Measurements from ENCODE around the gene DESI2. TPM values are rescaled to one million over a fixed set of nuclear protein-coding genes. Genes with fewer than 3 reads are reported as not detected.
A peak's percentile ranks its signal among the peaks of the same experiment; 100 is the strongest.

DESI2 gene
- total and polyA plus RNA-seq, 2 of the 8 experiments (the other 6 are each of a cell fraction or from before 2014, with no cell fraction given) = 54.0 to 110 TPM

- peak overlapping the region; percentile 76 to 89 (median 88) for H3K4me3 ChIP-seq (ENCODE audit: extremely low read depth in 1 of 4, insufficient read depth in 2 of 4, low read depth in 3 of 4, low read length in 4 of 4)
- H2BK5ac ChIP-seq (ENCODE audit: low read depth, low read length) = peak overlapping the region; percentile 30; the same call in 1 of the 2 replicates
- H3K79me1 ChIP-seq (ENCODE audit: low read depth, low read length) = peaks cover 3% of the 10 kb centered on the region; the same call in 1 of the 2 replicates
- peak overlapping the region; percentile 83; the same call in 1 of the 2 replicates for H4K8ac ChIP-seq (ENCODE audit: extremely low read depth, insufficient read depth, low read length)
- H3K56ac ChIP-seq (replicated peaks; ENCODE audit: insufficient read length, low read depth, low read length) = peak overlapping the region; percentile 55
- H3K23ac ChIP-seq (ENCODE audit: insufficient read length) = no peak overlapping the region
- H3K27me3 ChIP-seq (replicated peaks in 1 of 4; ENCODE audit: control insufficient read depth in 3 of 4, extremely low read depth in 1 of 4, insufficient read depth in 3 of 4, low read length in 3 of 4) = no peaks in the 10 kb centered on the region
- FAIRE-seq = no peak
- H3K4ac ChIP-seq (replicated peaks; ENCODE audit: insufficient read length, low read depth, low read length) = peak overlapping the region; percentile 30
- H4K91ac ChIP-seq (replicated peaks; ENCODE audit: insufficient read length, low read length) = peak overlapping the region; percentile 22
- H3K18ac ChIP-seq (ENCODE audit: extremely low read depth, low read length) = peak overlapping the region; percentile 26
- H3K9me3 ChIP-seq (ENCODE audit: insufficient read depth in 2 of 2, low read depth in 1 of 2, low read length in 1 of 2) = no peaks in the 10 kb centered on the region
- peaks cover 2% of the 10 kb centered on the region; the same call in 1 of the 2 replicates for H3K23me2 ChIP-seq (ENCODE audit: low read depth, low read length)
- H2BK120ac ChIP-seq (replicated peaks; ENCODE audit: low read depth, low read length) = no peak overlapping the region
- DNase-seq (ENCODE audit: low read depth in 1 of 2, low spot score in 2 of 2) = no peak
- no peak overlapping the region for H2AFZ ChIP-seq (ENCODE audit: low read length)
- peaks cover 0 to 15% (median 4%) of the 10 kb centered on the region in 4 experiments; a peak in 3 of 8 replicates for H3K36me3 ChIP-seq (ENCODE audit: control insufficient read depth in 2 of 4, insufficient read depth in 4 of 4, low read length in 3 of 4)
- CTCF ChIA-PET (ENCODE audit: partially characterized antibody) = interaction anchor here (0.9 to 4.4 kb wide), 3 partner anchors 11 to 49 kb away, joined by 4 to 20 read pairs (median 4); no protein-coding TSS in a partner anchor
- no peak overlapping the region for H4K5ac ChIP-seq (ENCODE audit: insufficient read length, low read depth, low read length)
- H3K79me2 ChIP-seq (ENCODE audit: control insufficient read depth in 1 of 2, insufficient read depth in 2 of 2, low read length in 2 of 2) = peaks cover 25 to 53% of the 10 kb centered on the region in 2 experiments
- no peak overlapping the region for H2BK15ac ChIP-seq (ENCODE audit: low read length)
- POLR2A ChIA-PET (ENCODE audit: partially characterized antibody) = interaction anchor here (0.7 to 1.4 kb wide), 11 partner anchors 8 to 192 kb away, joined by 3 to 6 read pairs (median 4); partner anchors contain the start of gene CATSPERE
- 2% methylated on average over 29 of the region's 34 CpGs; no CpG with 5 or more reads in 1 of the 2 experiments for WGBS, 2 experiments (ENCODE audit: extremely low coverage in 1 of 2, insufficient coverage in 1 of 2, insufficient read length in 1 of 2, insufficient replicate concordance in 2 of 2, low coverage in 1 of 2, low lambda C conversion rate in 2 of 2, missing lambda C conversion rate in 1 of 2)
- 0 out of 2 replicates have a peak, but pooled peaks have one; percentile 5 for TF ChIP-seq PHF8 (conservative IDR thresholded peaks at IDR 0.05; ENCODE audit: low read depth, low read length)
- peak; percentile 54 for TF ChIP-seq KDM4A (IDR thresholded peaks at IDR 0.05; ENCODE audit: low read depth, low read length, severe bottlenecking)
- peak; percentile 69; the same call in 1 of the 2 replicates for TF ChIP-seq CEBPB (IDR thresholded peaks at IDR 0.05; ENCODE audit: low read depth, low read length)
- peak; percentile 60 for TF ChIP-seq SAP30 (IDR thresholded peaks at IDR 0.05; ENCODE audit: insufficient read depth, insufficient replicate concordance, low read length)
- peak; percentile 11 for TF ChIP-seq ASH2L (IDR thresholded peaks at IDR 0.05; ENCODE audit: low read length)
- TF ChIP-seq HDAC2 (IDR thresholded peaks at IDR 0.05; ENCODE audit: borderline replicate concordance in 1 of 2, low read depth in 2 of 2, low read length in 2 of 2) = no peak
- TF ChIP-seq ATF3 (IDR thresholded peaks at IDR 0.05; ENCODE audit: insufficient read depth, low read depth, low read length) = no peak
- no peak for TF ChIP-seq CBX5 (IDR thresholded peaks at IDR 0.05; ENCODE audit: low read depth, low read length)
- H3K14ac ChIP-seq (ENCODE audit: insufficient read length) = no peak overlapping the region
- H3K4me2 ChIP-seq (ENCODE audit: insufficient read depth in 1 of 2, low read depth in 2 of 2, low read length in 2 of 2) = peak overlapping the region; percentile 63 to 87
- no peak overlapping the region for H2AK5ac ChIP-seq (ENCODE audit: low read depth, low read length)
- H2BK12ac ChIP-seq (ENCODE audit: low read depth, low read length) = no peak overlapping the region
- H3K4me1 ChIP-seq (replicated peaks in 1 of 4; ENCODE audit: control insufficient read depth in 3 of 4, insufficient read depth in 4 of 4, low read length in 3 of 4) = peaks cover 2 to 19% (median 11%) of the 10 kb centered on the region in 4 experiments; a peak in 6 of 7 replicates
- no peak overlapping the region for H2BK20ac ChIP-seq (ENCODE audit: low read length)
- peaks cover 1 to 8% of the 10 kb centered on the region in 2 experiments for H4K20me1 ChIP-seq (replicated peaks in 1 of 2; ENCODE audit: control insufficient read depth in 1 of 2, insufficient read depth in 2 of 2, low read length in 2 of 2)
- peak overlapping the region; percentile 75 to 88 (median 82) for H3K9ac ChIP-seq (replicated peaks in 1 of 4; ENCODE audit: extremely low read depth in 1 of 4, low read depth in 3 of 4, low read length in 3 of 4)
- peak overlapping the region; percentile 74; the same call in 1 of the 2 replicates for H3K27ac ChIP-seq (ENCODE audit: low read depth, low read length)
These were observed 647 bp downstream of the DESI2 start for GRCh38 chr1:244653439-244654107.

Measured in H1 (cell line).